ENCODE data around the gene RPS6KC1.

DNA sequence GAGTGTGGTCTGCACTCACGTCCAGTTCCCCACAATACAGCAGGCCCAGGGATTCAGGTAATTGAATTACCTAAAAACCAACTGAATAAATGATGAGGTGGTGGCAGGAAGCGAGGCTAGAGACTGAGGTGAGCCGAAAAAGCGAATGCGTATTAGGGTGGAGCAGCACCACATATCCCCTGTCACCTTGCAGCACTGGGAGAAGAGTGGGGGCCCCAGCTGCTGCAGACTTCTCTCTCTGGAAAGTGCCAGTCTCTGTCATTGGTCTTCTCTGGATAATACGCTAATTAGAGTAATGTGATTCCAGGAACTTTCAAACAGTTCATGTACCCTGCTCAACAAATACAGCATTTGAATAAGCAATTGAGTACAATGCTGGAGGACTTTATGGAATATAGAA, 199.0 kb downstream of the RPS6KC1 start:
- TF ChIP-seq, protein P1, sequence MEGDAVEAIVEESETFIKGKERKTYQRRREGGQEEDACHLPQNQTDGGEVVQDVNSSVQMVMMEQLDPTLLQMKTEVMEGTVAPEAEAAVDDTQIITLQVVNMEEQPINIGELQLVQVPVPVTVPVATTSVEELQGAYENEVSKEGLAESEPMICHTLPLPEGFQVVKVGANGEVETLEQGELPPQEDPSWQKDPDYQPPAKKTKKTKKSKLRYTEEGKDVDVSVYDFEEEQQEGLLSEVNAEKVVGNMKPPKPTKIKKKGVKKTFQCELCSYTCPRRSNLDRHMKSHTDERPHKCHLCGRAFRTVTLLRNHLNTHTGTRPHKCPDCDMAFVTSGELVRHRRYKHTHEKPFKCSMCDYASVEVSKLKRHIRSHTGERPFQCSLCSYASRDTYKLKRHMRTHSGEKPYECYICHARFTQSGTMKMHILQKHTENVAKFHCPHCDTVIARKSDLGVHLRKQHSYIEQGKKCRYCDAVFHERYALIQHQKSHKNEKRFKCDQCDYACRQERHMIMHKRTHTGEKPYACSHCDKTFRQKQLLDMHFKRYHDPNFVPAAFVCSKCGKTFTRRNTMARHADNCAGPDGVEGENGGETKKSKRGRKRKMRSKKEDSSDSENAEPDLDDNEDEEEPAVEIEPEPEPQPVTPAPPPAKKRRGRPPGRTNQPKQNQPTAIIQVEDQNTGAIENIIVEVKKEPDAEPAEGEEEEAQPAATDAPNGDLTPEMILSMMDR (IDR thresholded peaks at IDR 0.05) = no peak
- no peak for TF ChIP-seq EZH2 (IDR thresholded peaks at IDR 0.05)
- TF ChIP-seq EZH2phosphoT487 (IDR thresholded peaks at IDR 0.05) = no peak
